GM18861 (cell line): ENCODE results near the gene STK32C.
A peak's percentile ranks its signal among the peaks of the same experiment; 100 is the strongest.
"Not testable (repeated sequence)": the region's sequence is repeated elsewhere in the genome, so short reads cannot be mapped to it uniquely, and the experiment has no call there.

Source experiments
- ATAC-seq: cut with Tn5 transposase; IDR thresholded peaks from one replicate; pipeline ENCODE4 v1.9.1; 2021; ENCODE audit not compliant: unreplicated experiment

The STK32C gene

DNA sequence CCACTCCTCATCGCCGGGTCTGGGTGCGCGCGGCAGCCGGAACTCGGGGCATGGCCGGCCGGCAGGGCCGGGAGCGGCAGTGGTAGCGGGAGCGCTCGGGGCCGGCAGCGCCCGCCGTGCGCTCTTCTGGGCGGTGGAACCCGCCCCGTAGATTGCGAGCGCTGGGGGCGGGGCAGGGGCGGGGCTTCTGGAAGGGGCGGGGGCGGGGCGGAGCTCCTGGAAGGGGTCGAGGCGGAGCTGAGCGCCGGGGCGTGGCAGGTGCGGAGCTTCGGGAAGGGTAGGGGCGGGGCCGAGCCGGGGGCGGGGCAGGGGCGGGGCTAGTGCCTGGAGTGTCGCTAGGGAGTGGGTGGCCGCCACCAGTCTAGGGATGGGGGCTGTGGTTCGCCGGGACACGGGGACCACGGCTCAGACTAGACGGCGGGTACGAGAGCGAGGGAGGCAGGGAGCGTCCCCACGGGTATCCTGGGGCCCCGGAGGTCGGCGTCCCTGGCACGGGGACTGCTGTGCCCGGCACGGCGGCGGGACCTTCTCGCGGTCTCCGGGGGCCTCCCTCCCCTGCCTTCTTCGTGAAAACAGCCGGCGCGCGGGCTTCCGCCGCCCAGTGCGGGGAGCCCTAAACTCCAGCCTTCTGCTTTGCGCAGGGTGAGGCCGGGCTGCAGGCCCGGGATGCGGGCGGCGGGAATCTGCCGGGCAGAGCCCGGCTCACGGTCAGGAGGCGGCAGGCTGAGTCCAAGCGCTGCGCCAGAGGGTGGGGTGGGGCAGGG is at the start of gene STK32C:
Gene STK32C (minus strand): TSS at position 128 of the 764 bp plus-strand sequence. CDS start 117 bp downstream, at position 11.
- peak; percentile 49 for ATAC-seq

DNA sequence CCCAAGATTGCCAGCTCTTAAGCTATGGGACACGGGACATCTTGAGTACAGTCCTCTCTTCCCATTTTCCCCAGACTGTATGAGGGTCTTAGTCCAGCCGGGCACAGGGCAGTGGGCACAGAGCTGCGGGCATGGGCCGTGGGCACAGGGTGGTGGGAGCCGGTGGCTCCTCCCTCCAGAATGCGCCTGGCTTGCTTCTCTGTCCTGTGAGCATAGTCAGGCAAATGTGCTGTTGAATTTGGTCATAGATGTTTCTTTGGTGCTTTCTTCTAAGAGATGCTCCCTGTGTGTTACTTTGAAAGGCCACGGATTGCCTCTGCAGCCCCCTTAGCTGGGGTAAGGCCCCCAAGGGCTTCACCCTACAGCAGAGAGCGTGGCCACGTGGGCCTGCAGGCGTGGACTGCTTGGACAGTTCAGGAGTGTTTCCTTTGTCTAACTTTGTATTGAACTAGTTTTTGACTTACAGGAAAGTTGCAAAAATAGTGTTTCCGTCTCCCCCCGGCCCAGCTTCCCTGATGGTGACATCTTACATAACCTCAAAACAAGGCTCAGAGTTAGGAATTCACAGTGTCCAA is 49.0 kb upstream of the STK32C start:
- no peak for ATAC-seq

DNA sequence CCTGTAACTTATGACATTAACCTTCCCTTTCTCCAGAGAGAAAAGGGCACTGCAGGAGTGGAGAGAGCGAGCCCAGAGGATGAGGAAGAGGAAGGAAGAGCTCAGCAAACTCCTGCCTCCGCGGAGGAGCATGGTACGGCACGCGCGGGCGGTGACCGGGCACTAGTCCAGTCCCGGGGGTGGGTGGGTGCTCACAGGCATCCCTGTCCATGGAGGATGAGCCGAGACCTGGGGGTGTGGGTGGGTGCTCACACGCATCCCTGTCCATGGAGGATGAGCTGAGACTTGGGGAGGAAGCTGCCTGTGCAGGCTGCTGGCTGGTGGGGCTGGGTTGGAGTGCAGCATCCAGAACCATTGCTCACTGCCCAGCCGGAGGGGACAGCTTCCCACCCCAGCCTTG is 48.0 kb upstream of the STK32C start:
- no peak for ATAC-seq

DNA sequence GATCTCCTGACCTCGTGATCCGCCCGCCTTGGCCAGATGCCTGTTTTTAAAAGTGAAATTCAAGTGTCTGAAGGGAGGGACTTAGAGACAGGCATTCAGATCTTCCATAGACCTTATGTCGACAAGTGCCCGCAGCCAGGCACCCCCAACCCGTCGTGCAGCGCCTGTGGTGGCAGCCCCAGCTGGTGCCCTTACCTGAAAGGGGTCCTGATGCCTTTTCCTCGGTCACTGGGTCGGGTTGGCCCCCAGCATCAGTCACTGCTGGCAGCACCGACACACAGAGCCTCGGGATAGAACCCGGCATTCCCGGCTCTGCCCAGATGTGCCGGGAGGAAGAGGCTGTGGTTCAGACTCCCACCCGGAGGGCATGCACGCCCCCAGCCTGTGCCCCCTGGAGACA is 47.5 kb upstream of the STK32C start:
- no peak for ATAC-seq

DNA sequence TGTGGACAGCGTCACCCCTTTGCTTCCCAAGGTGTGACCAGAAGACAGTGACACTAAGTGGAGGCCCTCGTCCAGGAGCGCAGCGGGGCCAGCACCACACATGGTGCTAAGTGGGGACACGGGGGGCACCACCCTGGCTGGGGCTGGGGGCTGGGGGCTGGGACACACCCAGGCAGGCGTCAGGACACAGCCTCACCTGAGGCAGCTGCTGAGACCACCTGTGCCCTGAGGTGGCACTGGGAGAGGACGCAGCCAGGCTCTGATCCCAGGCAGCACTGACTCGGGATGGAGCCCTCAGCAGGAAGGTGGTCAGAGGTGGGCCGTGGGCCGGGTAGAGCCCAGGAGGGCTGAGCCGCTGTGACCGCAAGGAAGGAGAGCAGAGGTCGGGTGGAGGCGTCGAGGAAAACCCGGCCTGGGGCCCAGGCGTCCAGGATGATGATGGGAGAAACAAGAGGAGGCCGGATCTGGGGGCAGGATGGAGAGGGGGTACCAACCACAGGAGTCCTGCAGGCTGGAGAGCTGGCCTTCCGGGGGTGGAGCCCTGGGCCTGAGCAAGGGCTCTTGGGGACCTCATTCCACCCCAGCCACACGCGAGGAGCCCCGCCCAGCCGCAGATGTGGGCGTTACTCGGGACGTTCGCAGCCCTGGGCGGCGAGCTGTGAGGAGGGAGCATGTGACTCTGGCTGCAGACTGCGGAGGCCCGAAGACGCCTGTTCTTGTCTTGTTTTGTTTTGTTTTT is 46.8 kb upstream of the STK32C start:
- no peak for ATAC-seq

DNA sequence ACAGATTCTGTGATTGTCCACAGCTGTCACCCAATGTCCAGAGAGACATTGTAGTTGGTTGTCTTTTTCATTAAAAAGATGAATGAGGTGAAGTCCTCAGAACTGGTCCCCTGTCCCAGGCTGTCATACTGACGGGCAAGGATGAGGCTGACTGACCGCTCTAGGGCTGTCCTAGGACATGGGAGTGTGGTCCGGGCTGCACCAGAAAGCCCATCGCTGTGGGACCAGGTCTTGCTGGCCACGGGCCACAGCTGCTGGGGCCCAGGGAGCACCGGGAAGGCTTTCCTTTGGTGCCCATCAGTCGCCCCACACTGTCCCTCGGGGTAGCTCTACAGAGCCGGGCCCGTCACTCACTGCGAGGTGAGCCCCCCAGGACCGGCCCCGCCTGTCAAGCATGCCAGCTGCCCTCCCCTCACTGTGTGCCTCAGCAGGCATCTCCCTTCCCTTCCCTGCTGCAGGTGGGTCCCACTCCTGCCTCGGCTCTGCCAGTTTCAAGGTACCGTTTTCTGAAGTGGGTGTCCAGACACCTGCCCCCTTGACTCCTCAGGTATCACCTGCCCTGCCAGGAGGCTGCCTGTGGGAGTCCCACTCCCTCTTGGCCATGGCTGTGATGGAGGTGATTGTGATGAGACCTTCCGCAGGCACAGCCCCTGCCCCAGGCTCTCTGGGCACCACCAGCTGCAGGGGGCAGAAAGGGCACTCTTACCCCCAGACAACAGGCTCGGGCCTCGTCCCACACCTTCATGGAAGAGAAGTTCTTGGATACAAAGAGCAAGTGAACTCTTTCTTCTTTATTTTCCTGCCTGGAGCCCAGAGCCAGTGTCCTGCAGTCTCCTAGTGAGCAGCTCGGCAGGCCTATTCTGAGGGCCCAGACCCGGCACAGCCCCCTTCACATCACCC is 46.0 kb upstream of the STK32C start:
- ATAC-seq, result no peak

DNA sequence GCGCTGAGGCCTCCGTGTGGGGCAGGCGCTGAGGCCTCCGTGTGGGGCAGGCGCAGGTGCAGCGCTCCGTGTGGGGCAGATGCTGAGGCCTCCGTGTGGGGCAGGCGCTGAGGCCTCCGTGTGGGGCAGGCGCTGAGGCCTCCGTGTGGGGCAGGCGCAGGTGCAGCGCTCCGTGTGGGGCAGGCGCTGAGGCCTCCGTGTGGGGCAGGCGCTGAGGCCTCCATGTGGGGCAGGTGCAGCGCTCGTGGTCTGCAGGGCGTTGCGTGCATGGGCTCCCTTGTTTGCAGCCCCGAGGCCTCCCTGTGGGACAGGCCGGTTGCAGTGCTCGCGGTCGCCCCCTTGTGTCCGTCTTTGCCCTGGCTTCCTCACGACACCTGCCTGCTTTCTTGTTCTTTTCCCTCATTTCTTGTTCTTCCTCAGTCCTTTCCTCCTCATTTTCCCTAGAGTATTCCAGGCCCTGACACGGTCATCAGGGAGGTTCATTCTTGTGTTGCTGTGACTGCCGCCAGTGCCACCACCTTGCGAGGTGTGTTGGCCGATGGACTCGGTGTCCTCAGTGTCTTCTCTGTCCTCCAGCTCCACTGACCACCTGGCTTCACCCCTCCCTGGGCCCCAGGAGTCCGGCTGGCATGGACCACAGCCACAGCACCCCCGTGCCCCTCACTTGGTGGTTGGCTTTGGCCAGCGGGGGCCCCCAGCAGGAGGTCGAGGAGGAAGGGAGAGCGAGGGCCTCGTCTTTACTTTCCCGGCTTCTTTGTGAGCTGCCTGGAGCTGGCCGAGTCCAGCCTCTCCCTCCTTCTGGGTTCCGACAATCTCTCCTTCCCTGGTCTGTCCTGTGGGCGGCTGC is 44.9 kb upstream of the STK32C start:
- ATAC-seq, result not testable (repeated sequence)

DNA sequence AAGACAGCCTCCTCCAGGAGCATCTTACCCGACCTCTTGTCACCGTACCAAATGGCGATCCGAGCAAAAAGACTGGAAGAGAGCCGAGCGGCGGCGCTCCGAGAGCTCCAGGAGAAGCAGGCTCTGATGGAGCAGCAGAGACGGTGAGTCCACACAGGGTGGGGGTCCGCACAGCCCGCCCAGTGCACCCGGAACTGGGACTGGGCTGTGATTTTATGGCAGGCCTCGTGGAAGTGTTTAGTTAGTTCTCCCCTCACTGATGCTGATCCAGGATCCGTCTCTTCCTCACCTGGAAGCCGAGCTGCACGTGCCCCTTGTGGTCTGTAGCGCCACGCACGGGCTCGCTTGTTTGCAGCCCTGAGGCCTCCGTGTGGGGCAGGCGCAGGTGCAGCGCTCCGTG is 43.9 kb upstream of the STK32C start:
- ATAC-seq, result no peak

DNA sequence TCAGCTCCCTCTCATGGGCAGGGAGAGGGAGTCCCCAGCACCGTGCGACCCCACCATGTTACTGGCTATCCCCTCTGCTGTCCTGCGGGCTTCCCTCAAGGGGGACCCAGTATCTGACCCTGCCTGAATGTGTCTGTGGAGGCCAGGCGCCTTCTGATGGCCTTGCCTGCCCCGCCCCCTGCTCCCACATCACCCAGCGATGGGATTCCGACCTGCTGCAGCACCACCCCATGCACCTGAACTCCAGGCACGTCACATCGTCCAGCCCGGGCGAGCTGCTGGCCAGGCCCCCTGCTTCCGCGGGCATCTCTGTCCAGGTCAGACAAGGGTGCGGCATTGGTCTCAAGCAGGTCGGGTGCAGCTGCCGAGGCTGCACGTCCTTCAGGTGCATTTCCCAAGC is 43.2 kb upstream of the STK32C start:
- no peak for ATAC-seq

DNA sequence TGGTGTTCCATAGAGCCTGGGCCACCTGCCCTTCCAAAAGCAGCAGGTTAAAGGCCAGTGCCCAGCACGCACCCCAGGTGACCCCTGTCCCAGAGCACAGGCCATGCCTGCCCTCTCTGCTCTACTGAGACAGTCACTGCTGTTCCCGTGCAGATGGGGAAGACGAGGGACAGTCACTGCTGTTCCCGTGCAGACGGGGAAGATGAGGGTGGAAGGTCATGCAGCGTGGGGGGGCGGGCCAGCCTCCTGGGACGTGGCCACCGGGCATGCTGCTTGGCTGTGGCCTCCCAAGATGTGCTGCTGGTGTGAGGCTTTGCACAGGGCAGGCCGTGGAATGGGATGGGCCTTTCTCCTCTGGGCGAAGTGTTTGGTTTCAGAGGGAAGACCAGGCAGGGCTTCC is 42.6 kb upstream of the STK32C start:
- ATAC-seq, result no peak

DNA sequence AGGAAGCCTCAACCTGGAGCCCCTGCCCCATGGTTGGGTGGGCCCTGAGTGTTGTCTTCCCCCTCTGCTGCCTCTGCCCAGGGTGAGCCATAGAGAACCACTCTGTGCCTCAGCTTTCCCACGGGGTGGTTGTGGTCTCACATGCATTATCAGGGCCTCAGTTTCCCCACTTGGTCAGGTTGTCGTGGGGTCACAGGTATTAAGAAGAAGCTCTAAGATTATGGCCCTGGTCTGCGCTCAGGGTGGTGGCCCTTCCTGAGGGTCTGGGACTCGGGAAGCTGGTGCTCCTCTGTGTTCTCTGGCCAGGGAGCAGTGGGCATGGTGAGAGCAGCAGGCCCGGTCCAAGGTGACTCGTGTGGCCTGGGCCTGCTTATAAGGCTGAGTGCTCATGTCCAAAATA is 42.0 kb upstream of the STK32C start:
- ATAC-seq, result no peak

DNA sequence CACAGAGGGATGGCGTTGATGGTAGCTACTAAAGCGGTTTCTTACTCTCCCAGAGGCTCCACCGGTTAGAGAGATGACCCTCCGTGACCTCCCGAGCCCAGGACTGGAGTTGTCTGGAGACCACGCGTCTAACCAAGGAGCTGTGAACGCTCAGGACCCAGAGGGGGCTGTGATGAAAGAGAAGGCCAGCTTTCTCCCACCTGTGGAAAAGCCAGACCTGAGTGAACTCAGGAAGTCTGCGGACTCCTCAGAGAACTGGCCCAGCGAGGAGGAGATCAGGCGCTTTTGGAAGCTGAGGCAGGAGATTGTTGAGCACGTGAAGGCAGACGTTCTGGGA is 40.1 kb upstream of the STK32C start:
- ATAC-seq, result no peak

DNA sequence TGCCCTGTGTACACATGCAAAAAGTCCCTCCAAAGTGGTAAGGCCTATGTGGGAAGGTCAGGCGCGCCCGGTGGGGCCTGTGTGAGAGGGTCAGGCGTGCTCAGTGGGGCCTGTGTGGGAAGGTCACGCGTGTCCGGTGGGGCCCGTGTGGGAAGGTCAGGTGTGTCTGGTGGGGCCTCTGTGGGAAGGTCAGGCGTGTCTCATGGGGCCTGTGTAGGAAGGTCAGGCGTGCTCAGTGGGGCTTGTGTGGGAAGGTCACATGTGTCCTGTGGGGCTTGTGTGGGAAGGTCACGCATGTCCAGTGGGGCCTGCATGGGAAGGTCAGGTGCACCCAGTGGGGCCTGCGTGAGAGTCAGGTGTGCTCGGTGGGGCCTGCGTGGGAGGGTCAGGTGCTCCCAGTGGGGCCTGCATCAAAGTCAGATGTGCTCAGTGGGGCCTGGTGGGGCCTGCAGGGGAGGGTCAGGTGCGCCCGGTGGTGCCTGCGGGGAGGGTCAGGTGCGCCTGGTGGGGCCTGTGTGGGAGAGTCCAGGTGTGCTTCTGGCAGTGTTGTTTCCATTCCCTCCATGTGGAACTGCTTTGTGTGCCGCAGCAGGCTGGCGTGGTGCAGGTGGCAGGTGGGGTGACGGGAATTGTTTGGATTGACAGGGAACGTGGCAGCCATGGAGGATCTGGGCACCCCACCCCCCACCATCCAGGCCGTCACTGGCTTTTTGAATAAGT is 39.6 kb upstream of the STK32C start:
- ATAC-seq, result no peak

DNA sequence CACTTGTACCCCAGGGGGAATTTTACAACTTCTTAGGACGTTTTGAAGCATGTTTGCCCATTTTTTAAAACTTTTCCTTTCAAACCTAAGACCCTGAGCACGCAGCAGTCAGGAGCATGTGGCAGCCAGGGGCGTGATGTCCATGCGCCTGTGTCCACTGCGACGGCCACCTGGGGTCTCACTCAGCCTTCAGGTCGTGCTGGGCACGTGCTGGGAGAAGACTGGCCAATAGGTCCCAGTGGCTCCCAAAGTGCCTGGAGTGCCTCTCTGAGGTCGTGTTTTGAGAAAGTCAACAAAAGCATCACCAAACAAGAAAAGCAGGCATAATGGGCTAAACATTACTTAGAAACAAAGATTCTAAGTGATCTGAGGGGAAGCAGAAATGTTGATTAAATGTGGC is 39.1 kb upstream of the STK32C start:
- ATAC-seq, result no peak

DNA sequence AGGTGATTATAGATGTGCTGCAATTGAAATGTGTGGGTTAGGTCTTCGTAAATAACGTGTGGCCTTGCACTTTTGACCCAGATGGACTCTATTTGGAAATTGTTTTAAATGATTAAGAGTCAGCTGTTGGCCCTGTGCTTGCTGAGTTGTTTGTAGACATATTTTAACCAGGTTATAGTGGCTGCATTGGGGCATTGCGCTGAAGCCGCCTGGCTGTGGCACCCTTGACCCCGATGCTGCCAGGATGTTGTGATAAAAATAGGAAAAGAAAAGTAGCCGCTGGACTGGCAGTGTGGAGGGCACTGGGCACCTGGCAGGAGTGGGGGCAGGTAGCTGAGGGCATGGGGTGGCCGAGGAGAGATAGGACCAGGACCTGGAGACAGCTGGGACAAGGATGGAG is 37.6 kb upstream of the STK32C start:
- ATAC-seq, result no peak

DNA sequence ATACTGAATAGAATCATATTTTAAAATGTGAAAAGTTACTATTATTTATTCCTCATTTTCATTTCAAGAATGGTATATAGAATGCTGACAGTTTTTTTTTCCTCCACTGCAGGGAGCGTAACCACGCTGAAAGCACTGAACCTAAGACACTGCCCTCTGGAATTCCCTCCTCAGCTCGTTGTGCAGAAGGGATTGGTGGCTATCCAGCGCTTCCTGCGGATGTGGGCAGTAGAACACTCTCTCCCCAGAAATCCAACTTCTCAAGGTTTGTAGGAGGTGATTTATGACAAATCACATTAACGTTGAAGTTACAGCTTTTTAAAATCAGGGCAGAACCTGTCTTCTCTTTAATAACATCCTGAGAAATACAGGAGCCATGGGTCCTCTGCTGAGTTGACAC is 36.6 kb upstream of the STK32C start:
- ATAC-seq, result no peak

DNA sequence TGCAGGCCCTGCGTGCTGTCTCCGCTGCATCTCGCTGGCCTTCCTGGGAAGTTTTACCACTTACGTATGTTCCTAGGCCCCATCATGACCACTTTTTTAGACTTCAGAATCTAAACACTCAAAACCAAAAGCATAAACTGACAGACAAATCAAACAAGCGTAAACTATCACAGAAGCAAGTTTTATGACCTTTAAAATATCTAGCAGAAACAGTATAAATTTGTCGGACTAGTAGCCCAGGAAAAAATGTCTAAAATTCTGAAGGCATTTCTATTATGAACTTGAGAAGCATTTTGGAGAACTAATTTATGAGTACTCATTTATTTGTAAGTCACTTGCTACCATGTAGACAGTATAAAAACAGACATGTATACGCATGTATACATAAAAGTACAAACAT is 34.8 kb upstream of the STK32C start:
- ATAC-seq, result no peak

DNA sequence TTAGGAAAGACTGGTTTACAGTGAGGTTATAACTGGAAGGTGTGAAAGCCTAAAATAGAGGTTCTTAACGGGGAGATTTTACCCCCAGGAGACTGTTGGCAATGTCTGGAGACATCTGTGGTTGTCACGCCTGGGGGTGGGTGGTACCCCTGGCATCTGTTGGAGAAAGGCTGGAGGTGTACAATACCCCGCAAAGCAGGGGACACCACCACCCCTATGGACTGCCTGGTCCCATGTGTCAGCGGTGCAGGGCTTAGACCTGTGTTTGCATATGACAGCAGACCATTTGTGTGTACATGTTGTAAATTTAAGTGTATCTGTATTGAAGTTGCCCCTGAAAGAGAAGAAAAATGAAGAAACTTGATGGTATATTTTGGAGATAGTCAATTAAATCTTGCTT is 34.0 kb upstream of the STK32C start:
- no peak for ATAC-seq

DNA sequence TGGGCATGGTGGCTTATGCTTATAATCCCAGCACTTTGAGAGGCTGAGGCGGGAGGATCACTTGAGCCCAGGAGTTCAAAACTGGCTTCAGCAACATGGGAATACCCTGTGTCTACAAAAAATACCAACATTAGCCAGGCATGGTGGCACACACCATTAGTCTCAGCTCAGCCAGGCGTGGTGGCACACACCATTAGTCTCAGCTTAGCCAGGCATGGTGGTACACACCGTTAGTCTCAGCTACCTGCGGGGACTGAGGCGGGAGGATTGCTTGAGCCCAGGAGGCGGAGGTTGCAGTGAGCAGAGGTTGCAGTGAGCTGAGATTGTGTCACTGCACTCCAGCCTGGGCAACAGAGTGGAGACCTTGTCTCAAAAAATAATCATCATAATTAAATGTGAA is 33.3 kb upstream of the STK32C start:
- ATAC-seq, result no peak

DNA sequence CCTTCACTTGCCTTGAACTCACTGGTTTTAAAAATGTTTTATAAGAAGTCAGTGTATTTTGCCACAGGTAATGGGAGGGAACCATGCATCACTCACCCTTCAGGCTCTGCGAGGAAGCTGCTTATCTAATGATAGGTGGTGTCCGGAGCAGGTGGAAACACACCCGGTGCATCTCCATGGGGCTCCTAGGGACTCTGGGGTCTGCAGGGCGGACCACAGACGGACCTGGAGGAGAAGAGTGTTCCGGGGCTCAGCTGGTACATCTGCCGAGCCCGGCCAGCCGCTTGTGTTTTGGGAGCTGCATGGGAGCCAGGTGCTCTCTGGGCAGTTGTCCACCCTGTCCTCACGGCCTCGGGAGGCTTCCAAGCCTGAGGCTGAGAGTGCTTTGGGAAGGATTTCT is 31.5 kb upstream of the STK32C start:
- ATAC-seq, result no peak
